SK-N-SH treated with all-trans-retinoic acid at 6 μM for 48 hours (cell line): ENCODE measurements around the gene E2F8.

Experiments used
- ATAC-seq: fragments of 200-7000 bp; cut with Tn5 transposase; 3 replicates; pipeline ENCODE4 v1.9.1; 2020; ENCODE audit warnings: mild to moderate bottlenecking, moderate library complexity
- ARNTL ChIP-seq: fragments of 450-650 bp; formaldehyde crosslinking; IDR thresholded peaks from 2 replicates; pipeline ENCODE4 v1.5.0; 2020; ENCODE audit warnings: low read depth, mild to moderate bottlenecking, moderate library complexity, borderline replicate concordance
- BACH2 ChIP-seq: fragments of 250-450 bp; sonication (Bioruptor Pico); IDR thresholded peaks from 2 replicates; pipeline ENCODE4 v1.9.0; 2021; ENCODE audit warnings: mild to moderate bottlenecking, borderline replicate concordance
- CREB5 ChIP-seq: fragments of 250-450 bp; sonication (Bioruptor Pico); IDR thresholded peaks from 2 replicates; pipeline ENCODE4 v1.5.1; 2020; ENCODE audit warnings: low read depth, mild to moderate bottlenecking, moderate library complexity
- CSDC2 ChIP-seq: fragments of 250-450 bp; sonication (Bioruptor Pico); IDR thresholded peaks from 2 replicates; pipeline ENCODE4 v1.5.0; 2020; ENCODE audit warnings: mild to moderate bottlenecking, moderate library complexity
- ESRRG ChIP-seq: fragments of 250-450 bp; sonication (Bioruptor Pico); IDR thresholded peaks from 2 replicates; pipeline ENCODE4 v1.6.1; 2021; ENCODE audit warnings: mild to moderate bottlenecking
- GLIS3 ChIP-seq: fragments of 250-450 bp; sonication (Bioruptor Pico); IDR thresholded peaks from 2 replicates; pipeline ENCODE4 v1.5.0; 2020; ENCODE audit warnings: mild to moderate bottlenecking, moderate library complexity
- ISL1 ChIP-seq: fragments of 250-450 bp; sonication (Bioruptor Pico); IDR thresholded peaks from 2 replicates; pipeline ENCODE4 v2.1.2; 2022; ENCODE audit warnings: mild to moderate bottlenecking, moderate library complexity
- OSR1 ChIP-seq: fragments of 250-450 bp; sonication (Bioruptor Pico); IDR thresholded peaks from 2 replicates; pipeline ENCODE4 v1.8.0; 2022; ENCODE audit warnings: moderate library complexity, mild to moderate bottlenecking, inconsistent platforms
- PATZ1 ChIP-seq: fragments of 250-450 bp; sonication (Bioruptor Pico); IDR thresholded peaks from 2 replicates; pipeline ENCODE4 v1.8.0; 2020; ENCODE audit warnings: mild to moderate bottlenecking, moderate library complexity, borderline replicate concordance
- POU6F1 ChIP-seq: fragments of 250-450 bp; sonication (Bioruptor Pico); IDR thresholded peaks from 2 replicates; pipeline ENCODE4 v1.8.0; 2021; ENCODE audit warnings: low read depth, mild to moderate bottlenecking, moderate library complexity, borderline replicate concordance
- PPARA ChIP-seq: fragments of 250-450 bp; sonication (Bioruptor Pico); IDR thresholded peaks from 2 replicates; pipeline ENCODE4 v1.5.0; 2020; ENCODE audit warnings: mild to moderate bottlenecking, borderline replicate concordance
- RARB ChIP-seq: fragments of 250-450 bp; sonication (Bioruptor Pico); IDR thresholded peaks from 2 replicates; pipeline ENCODE4 v1.8.0; 2021; ENCODE audit warnings: mild to moderate bottlenecking, moderate library complexity
- SNAI2 ChIP-seq: fragments of 250-450 bp; sonication (Bioruptor Pico); IDR thresholded peaks from 2 replicates; pipeline ENCODE4 v1.5.0; 2020; ENCODE audit warnings: mild to moderate bottlenecking, moderate library complexity
- TCF4 ChIP-seq: fragments of 250-450 bp; sonication (Bioruptor Pico); IDR thresholded peaks from 2 replicates; pipeline ENCODE4 v1.8.0; 2021; ENCODE audit warnings: mild to moderate bottlenecking, moderate library complexity, borderline replicate concordance
- TOX ChIP-seq: fragments of 250-450 bp; sonication (Bioruptor Pico); IDR thresholded peaks from 2 replicates; pipeline ENCODE4 v1.8.0; 2021; ENCODE audit warnings: mild to moderate bottlenecking, moderate library complexity, borderline replicate concordance
- TSHZ2 ChIP-seq: fragments of 250-450 bp; sonication (Bioruptor Pico); IDR thresholded peaks from 2 replicates; pipeline ENCODE4 v1.5.0; 2020; ENCODE audit warnings: mild to moderate bottlenecking, moderate library complexity
- ZC3H10 ChIP-seq: fragments of 250-450 bp; sonication (Bioruptor Pico); IDR thresholded peaks from 2 replicates; pipeline ENCODE4 v1.5.1; 2021; ENCODE audit warnings: mild to moderate bottlenecking, moderate library complexity
- ZFP3 ChIP-seq: fragments of 250-450 bp; sonication (Bioruptor Pico); IDR thresholded peaks from 2 replicates; pipeline ENCODE4 v1.5.0; 2020; ENCODE audit warnings: mild to moderate bottlenecking, moderate library complexity
- ZFP30 ChIP-seq: fragments of 450-650 bp; formaldehyde crosslinking; IDR thresholded peaks from 2 replicates; pipeline ENCODE4 v1.5.0; 2022; ENCODE audit warnings: mild to moderate bottlenecking, moderate library complexity
- ZNF565 ChIP-seq: fragments of 450-650 bp; formaldehyde crosslinking; conservative IDR thresholded peaks from 2 replicates; pipeline ENCODE4 v1.5.0; 2020; ENCODE audit warnings: low read depth, mild to moderate bottlenecking, moderate library complexity
- ZNF70 ChIP-seq: fragments of 450-650 bp; formaldehyde crosslinking; IDR thresholded peaks from 2 replicates; pipeline ENCODE4 v1.5.0; 2020; ENCODE audit warnings: mild to moderate bottlenecking, moderate library complexity
- ZNF8 ChIP-seq: fragments of 450-650 bp; formaldehyde crosslinking; IDR thresholded peaks from 2 replicates; pipeline ENCODE4 v1.5.0; 2020; ENCODE audit warnings: mild to moderate bottlenecking, moderate library complexity

E2F8 gene

GRCh38 chr11:19239039-19239438 lies 1.7 kb downstream of the E2F8 start:
- no peak for TF ChIP-seq TCF4
- no peak for TF ChIP-seq ZNF8 (CRISPR knock-in tag)
- TF ChIP-seq CSDC2 (CRISPR knock-in tag), result no peak
- TF ChIP-seq GLIS3 (CRISPR knock-in tag), result no peak
- no peak for TF ChIP-seq TOX
- no peak for TF ChIP-seq POU6F1 (CRISPR knock-in tag)
- no peak for TF ChIP-seq BACH2
- TF ChIP-seq ESRRG, result no peak
- no peak for TF ChIP-seq ZNF70
- no peak for TF ChIP-seq ARNTL
- TF ChIP-seq ZFP30 (CRISPR knock-in tag), result no peak
- TF ChIP-seq PPARA (CRISPR knock-in tag), result no peak
- no peak for TF ChIP-seq CREB5
- no peak for ATAC-seq

GRCh38 chr11:19237813-19238212 lies 2.9 kb downstream of the E2F8 start:
- no peak for ATAC-seq
- TF ChIP-seq ZFP30 (CRISPR knock-in tag) (no peak), TCF4 (no peak)

- no peak for ATAC-seq
- TF ChIP-seq TSHZ2 (CRISPR knock-in tag) (no peak), ZC3H10 (CRISPR knock-in tag) (no peak), SNAI2 (CRISPR knock-in tag) (no peak), CSDC2 (CRISPR knock-in tag) (no peak), ZFP30 (CRISPR knock-in tag) (no peak), ZNF565 (CRISPR knock-in tag) (no peak), PATZ1 (CRISPR knock-in tag) (no peak), CREB5 (no peak), ARNTL (no peak), GLIS3 (CRISPR knock-in tag) (no peak), ZNF70 (no peak), OSR1 (no peak), ESRRG (no peak), ZFP3 (CRISPR knock-in tag) (no peak), BACH2 (no peak), RARB (CRISPR knock-in tag) (no peak), ZNF8 (CRISPR knock-in tag) (no peak)
Measured at GRCh38 chr11:19237381-19237780, 3.4 kb downstream of the E2F8 start.

GRCh38 chr11:19234231-19234817 lies 6.4 kb downstream of the E2F8 start:
- no peak for ATAC-seq
- TF ChIP-seq RARB (CRISPR knock-in tag) (no peak), ISL1 (CRISPR knock-in tag) (no peak), TSHZ2 (CRISPR knock-in tag) (no peak), ZNF565 (CRISPR knock-in tag) (no peak), ARNTL (no peak), ZFP30 (CRISPR knock-in tag) (no peak), CREB5 (no peak), TOX (no peak), TCF4 (no peak)
